GM19023 (cell line): Measurements from ENCODE around the gene GORASP2.
A peak's percentile ranks its signal among the peaks of the same experiment; 100 is the strongest.

ENCODE experiments used
- ATAC-seq: cut with Tn5 transposase; IDR thresholded peaks from one replicate; pipeline ENCODE4 v1.9.1; 2021; ENCODE audit warnings: mild to moderate bottlenecking, moderate library complexity; ENCODE audit not compliant: unreplicated experiment

The GORASP2 gene

GRCh38 chr2:170963386-170963785, 34.3 kb downstream of the GORASP2 start:
- ATAC-seq = no peak

- ATAC-seq = no peak
These were observed 36.6 kb downstream of the GORASP2 start for GRCh38 chr2:170965446-170966225.

- ATAC-seq = no peak
These were observed 37.8 kb downstream of the GORASP2 start for GRCh38 chr2:170966648-170967396.

- ATAC-seq = no peak
These were observed 38.5 kb downstream of the GORASP2 start for GRCh38 chr2:170967553-170967952.

- ATAC-seq = no peak
These were observed 39.4 kb downstream of the GORASP2 start for GRCh38 chr2:170968205-170969003.

GRCh38 chr2:170969030-170969429, 40.0 kb downstream of the GORASP2 start:
- ATAC-seq = no peak

- ATAC-seq = no peak
These were observed 40.9 kb downstream of the GORASP2 start for GRCh38 chr2:170969872-170970496.

- ATAC-seq = no peak
These were observed 42.0 kb downstream of the GORASP2 start for GRCh38 chr2:170971071-170971470.

GRCh38 chr2:170972296-170973224, 43.5 kb downstream of the GORASP2 start:
- no peak for ATAC-seq

GRCh38 chr2:170973225-170973491, 44.1 kb downstream of the GORASP2 start:
- ATAC-seq = no peak

GRCh38 chr2:170973492-170974303, 44.6 kb downstream of the GORASP2 start:
- peak; percentile 95 for ATAC-seq

- ATAC-seq = no peak
These were observed 45.4 kb downstream of the GORASP2 start for GRCh38 chr2:170974304-170974993.

GRCh38 chr2:170975127-170975942, 46.3 kb downstream of the GORASP2 start:
- no peak for ATAC-seq

- no peak for ATAC-seq
These were observed 46.9 kb downstream of the GORASP2 start for GRCh38 chr2:170975943-170976270.

GRCh38 chr2:170984079-170984478, 55.0 kb downstream of the GORASP2 start:
- ATAC-seq = no peak

- ATAC-seq = no peak
These were observed 56.4 kb downstream of the GORASP2 start for GRCh38 chr2:170985407-170985806.

- no peak for ATAC-seq
These were observed 57.7 kb downstream of the GORASP2 start for GRCh38 chr2:170986566-170987258.
